Stimulated activated CD8-positive, alpha-beta memory T cell treated with anti-CD3 and anti-CD28 coated beads, Interleukin-7, amount 100 ng/mL, for 4 hours (primary cell): ENCODE measurements around the gene ATXN3L.

Experiments
- DNase-seq, 2 donors: peaks; one replicate each; pipeline ENCODE4 v3.0.0-alpha.2; 2020; ENCODE audit warnings: low read depth in 2 of 2

Gene ATXN3L

GRCh38 chrX:13319953-13320352 is at the start of gene ATXN3L:
Gene ATXN3L, minus strand, starts transcription at chrX:13320053. Its CDS starts 119 bp downstream, at chrX:13319934.
- DNase-seq, result no peak

DNA sequence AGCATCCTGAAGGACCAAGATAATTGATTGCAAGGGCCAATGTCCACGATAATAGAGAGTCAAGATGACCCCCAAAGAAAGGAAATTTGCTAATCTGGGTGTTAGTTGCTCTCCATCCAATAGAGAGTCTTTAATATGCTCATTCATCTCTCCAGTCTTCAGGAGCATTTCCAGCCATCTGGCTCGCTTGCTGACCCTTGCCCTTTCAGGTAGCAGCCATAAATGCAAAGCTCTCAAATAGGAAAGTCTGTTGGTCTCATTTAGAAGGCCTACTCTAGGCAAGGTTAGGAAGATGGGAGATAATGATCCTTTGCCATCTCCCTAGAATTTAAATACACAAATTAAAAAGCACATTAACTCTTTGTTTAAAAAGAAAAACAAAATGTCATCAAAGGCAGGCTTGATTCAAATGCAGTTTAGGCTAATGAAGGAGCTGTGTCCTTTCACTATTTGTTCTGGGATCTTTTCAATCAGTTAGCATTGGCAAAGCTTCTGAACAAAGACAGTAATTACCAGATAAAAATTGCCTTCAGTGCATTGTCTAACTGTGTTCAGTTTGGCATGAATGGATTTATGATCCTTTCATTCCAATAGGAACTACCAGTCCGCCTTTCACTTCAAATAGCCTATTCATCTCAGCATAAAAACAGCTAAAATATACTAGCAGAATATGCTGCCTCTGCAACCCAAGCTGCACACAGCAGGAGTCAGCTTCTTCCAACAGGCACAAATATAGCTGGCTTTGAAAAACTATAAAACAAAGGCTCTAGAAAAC is 49.6 kb upstream of the ATXN3L start:
- DNase-seq, result no peak

GRCh38 chrX:13367950-13368349 is 48.1 kb upstream of the ATXN3L start:
- DNase-seq, result no peak

DNA sequence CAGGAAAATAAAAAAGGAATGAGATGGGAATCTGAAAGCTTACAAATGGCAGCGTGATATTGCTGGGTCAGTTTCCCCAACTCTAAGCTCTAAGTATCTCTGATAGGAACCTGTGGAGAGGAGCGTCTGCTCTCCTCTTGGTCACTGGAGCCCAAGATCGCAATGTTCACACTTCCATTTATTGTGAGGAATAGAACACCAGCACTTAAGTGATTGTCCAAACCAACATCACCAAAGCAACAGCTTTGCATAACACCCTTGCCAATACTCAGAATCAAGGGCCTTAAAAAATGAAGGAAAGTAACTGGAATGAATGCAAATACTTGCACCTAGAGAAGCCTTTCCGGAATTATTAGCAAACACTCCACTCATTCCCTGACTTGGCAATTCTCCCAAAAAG is 46.8 kb upstream of the ATXN3L start:
- DNase-seq, result no peak

DNA sequence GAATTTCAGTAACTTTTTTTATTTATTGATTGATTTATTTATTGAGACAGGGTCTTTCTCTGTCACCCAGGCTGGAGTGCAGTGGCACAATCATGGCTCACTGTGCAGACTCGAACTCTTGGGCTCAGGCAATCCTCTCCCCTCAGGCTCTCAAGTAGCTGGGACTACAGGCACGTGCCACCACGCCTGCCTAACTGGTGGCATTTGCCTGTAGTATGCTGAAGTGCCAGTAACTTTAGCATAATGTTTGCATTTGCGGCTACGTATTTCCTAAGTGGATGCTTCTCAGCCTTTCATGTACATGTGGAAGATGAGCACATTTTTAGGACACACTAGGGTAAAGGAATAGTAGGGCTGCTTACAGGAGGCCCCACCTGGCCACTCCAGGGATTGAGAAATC is 45.3 kb upstream of the ATXN3L start:
- DNase-seq, result no peak

GRCh38 chrX:13364230-13364857 is 44.5 kb upstream of the ATXN3L start:
- no peak for DNase-seq

GRCh38 chrX:13360146-13360545 is 40.3 kb upstream of the ATXN3L start:
- DNase-seq, result no peak

DNA sequence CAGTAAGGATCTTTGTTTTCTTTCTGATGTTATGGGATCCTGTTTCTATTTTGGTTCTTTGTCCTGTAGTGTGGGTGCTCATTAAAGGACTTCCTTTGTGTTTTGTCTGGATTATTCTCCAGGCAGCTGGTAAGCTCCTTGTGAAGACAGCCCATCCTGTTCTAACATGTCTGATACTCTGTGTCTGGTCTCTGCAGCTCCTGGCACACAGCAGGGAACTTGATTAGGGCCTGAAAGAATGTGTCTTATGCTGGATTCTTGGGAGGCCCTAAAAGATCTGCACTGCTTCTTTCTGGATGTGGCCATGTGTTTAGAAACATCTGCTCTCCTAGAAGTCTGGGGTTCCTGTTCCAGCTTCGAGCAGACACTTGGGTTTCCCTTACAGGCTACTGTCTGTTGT is 38.1 kb upstream of the ATXN3L start:
- DNase-seq, result no peak

DNA sequence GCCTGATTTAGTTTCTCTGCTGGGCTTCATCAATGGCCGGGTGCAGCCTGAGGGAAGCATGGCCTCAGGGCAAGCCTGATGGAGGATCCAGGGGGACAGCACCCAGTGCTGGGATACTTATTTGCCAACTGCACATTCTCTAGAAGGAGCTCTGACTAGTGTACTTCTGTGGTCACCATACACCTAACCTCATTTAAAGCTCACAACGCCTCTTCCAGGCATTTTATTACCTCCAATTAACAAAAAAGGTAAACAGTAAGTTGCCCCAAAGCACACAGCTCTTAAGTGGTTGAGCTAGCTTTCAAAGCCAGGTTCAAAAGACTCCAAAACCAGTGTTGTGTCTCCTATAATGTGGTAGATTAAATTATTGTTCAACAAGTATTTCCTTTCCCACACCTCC is 26.8 kb upstream of the ATXN3L start:
- no peak for DNase-seq

- DNase-seq, result no peak
Measured at GRCh38 chrX:13345438-13345837, 25.6 kb upstream of the ATXN3L start.

GRCh38 chrX:13345037-13345436 is 25.2 kb upstream of the ATXN3L start:
- DNase-seq, result no peak

GRCh38 chrX:13341491-13342101 is 21.7 kb upstream of the ATXN3L start:
- DNase-seq, result no peak

- DNase-seq, result no peak
Measured at GRCh38 chrX:13340182-13340791, 20.4 kb upstream of the ATXN3L start.

DNA sequence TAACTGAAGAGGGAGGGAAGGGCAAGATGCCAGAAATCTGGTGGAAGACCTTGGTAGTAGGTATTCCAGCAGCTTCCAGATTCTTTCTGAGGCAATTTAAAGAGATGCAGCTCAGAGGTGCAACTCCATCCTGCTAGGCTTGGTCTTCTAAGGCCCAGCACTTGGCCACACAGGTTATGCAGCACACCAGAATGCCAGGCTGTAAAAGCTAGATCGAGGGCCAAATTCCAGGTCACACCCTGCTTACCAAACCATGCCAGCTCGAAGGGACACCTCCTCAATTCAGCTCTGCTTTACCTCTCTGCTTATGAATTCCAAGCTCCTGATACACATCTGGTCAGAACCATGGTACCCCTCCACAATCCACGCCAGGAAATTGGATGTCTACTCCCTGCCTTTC is 19.8 kb upstream of the ATXN3L start:
- no peak for DNase-seq

GRCh38 chrX:13338996-13339515 is 19.2 kb upstream of the ATXN3L start:
- no peak for DNase-seq

GRCh38 chrX:13334491-13334890 is 14.6 kb upstream of the ATXN3L start:
- DNase-seq, result no peak

GRCh38 chrX:13330446-13330845 is 10.6 kb upstream of the ATXN3L start:
- no peak for DNase-seq

DNA sequence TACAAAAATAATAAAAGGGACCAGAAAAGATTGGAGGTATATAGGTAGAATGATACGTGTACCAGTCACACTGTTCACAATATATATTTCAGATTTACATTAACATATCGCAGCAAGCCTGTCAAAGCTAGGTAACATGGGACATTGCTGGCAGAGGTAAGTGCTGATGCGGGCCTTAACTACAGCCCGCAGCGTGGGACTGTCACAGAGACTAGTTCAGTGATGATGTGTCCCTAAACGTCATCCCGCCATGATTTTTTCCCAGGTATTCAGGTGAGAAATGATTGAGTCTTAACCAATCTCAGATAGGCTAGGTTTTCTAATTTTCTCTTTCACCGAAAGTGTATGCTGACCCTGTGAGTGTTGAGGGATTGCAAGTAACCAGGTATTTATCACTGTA is 7.8 kb upstream of the ATXN3L start:
- DNase-seq, result no peak

GRCh38 chrX:13323241-13323640 is 3.4 kb upstream of the ATXN3L start:
- no peak for DNase-seq

DNA sequence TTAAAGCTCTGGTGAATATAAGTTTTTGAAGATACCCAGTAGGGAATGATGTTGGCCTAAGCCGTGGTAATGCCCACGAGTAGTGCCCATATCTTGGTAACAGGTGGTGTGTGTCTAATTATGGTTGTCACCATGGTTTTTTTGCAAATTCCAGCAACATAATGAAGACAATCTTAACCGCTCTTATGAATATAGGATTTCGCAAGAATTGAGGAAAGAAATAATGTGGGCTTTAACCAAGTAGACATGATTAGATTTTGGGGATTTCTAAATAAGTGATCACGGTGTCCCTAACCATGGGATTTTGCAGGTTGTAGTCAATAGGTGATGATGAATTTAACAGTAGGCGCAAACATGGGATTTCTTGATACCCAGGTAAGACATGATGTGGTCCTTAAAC is 2.5 kb downstream of the ATXN3L start:
- no peak for DNase-seq

- no peak for DNase-seq
Measured at GRCh38 chrX:13311560-13311959, 8.3 kb downstream of the ATXN3L start.

- no peak for DNase-seq
Measured at GRCh38 chrX:13309631-13310030, 10.2 kb downstream of the ATXN3L start.
